T-helper 1 cell treated with Interleukin-12 subunit alpha and Interleukin-12 subunit beta and Interleukin-4 antibody, amounts not matched to agents 30 ng/mL and 1 ng/mL, for 36 hours (primary cell): ENCODE measurements around the gene ITGAX. TPM values are rescaled to one million over a fixed set of nuclear protein-coding genes. Genes with fewer than 3 reads are reported as not detected.

Source experiments
- intact Hi-C: fragments of 100-400 bp; cut with micrococcal nuclease; formaldehyde crosslinking; loops from one replicate; pipeline ENCODE4 v1.15.1; 2024
- total RNA-seq: library from RNA; stranded (reverse); gene quantifications from 2 replicates; pipeline ENCODE4 v1.2.3, GENCODE V29; 2022

The ITGAX gene
- total RNA-seq, 1 donor from 2014 or later = 142 TPM

DNA sequence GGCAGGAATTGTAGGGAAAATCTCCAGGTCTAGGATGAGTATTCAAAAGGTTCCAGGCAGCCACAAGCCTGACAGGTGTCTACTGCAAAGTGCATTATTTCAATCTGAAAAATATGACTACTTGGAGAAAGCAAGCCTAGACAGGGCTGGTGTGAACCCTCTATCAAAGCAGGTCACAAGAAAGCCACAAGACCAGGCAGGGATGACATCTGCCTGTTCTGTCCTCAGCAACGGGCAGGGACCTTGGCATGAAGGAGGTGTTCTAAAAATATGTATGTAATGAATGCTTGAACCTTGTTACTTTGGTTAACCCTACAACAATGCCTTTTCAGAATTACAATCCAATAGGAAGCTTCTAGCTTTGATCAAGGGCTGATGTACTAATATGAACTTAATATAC lies 74.3 kb downstream of the ITGAX start:
- intact Hi-C loops = loop anchor here (5.0 to 10.0 kb wide), 2 partner anchors 48 to 435 kb away; no protein-coding TSS in a partner anchor

DNA sequence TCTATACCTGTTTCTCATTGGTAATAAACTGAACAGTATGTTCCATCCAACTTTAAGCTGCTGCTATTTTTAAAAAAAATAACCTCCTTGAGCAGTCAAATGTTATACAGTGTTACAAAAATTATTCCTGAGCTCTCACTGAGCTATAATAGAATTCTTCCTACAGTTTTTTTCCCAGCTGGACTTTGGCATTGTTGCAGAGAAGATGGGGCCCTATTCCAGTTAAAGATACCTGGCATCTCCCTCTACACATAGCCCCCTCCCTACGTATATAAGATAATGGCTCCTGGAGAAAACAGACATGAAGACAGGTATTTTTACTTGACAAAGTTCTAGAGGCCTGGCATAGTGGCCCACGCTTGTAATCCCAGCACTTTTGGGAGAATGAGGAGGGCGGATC lies 74.8 kb downstream of the ITGAX start:
- intact Hi-C loops = loop anchor here (5.0 to 10.0 kb wide), 2 partner anchors 48 to 435 kb away; no protein-coding TSS in a partner anchor

DNA sequence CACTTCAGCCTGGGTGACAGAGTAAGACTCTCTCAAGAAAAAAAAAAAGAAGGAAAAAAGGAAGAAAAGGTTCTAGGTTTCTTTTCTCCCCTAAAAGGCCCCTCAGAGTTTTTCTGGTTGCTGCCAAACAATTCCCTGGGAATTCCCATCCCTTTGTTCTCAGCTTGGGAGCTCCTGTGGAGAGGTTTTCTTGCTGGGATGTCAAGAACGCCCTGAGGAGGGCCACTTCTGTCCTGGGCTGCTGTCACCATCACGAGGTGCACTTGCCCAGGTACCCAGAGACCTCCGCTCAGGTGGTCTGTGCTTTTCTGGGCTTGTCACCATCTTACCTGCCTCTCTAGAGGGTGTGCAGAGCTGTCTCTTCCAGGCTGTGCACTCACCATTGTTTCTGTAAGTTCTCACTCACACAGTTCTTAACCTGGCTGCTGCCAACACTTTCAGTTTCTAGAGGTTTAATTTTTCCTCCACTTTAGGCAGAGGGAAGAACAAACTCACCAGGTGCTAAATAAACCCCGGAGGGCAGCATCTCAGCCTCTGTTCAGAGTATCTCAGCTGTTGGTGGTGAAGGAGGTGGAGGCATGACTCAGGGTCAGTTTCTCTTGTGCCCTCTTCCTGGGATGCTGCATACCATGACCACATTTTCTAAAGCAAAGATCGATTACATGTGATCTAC lies 75.5 kb downstream of the ITGAX start:
- intact Hi-C loops = no loop called here

Other genes with a start within 250 kb of the ITGAX start
- 24.6 and 25.4 TPM in 2 replicates for gene BCKDK, start 246.8 kb upstream of the ITGAX start, total RNA-seq
- gene KAT8, start 237.5 kb upstream of the ITGAX start, total RNA-seq = 53.5 and 55.4 TPM in 2 replicates
- gene PRSS8, start 219.4 kb upstream of the ITGAX start, total RNA-seq = not detected in 2 replicates
- gene PRSS36, start 205.1 kb upstream of the ITGAX start, total RNA-seq = 1.1 and 2.1 TPM in 2 replicates
- 718 and 732 TPM in 2 replicates for gene FUS, start 175.0 kb upstream of the ITGAX start, total RNA-seq
- gene PYCARD, start 152.4 kb upstream of the ITGAX start, total RNA-seq = 96.1 and 98.3 TPM in 2 replicates
- gene TRIM72, start 141.1 kb upstream of the ITGAX start, total RNA-seq = 0.12 TPM in 1 of 2 replicates, not detected in the other
- not detected in 2 replicates for gene PYDC1, start 138.0 kb upstream of the ITGAX start, total RNA-seq
- gene ITGAM, start 95.2 kb upstream of the ITGAX start, total RNA-seq = 88.2 and 91.3 TPM in 2 replicates
- 0.07 TPM in 1 of 2 replicates, not detected in the other for gene ITGAD, start 38.2 kb downstream of the ITGAX start, total RNA-seq
- gene COX6A2, start 73.2 kb downstream of the ITGAX start, total RNA-seq = not detected in 2 replicates
- 0.22 and 0.24 TPM in 2 replicates for gene ZNF843, start 87.6 kb downstream of the ITGAX start, total RNA-seq
- gene ARMC5, start 104.3 kb downstream of the ITGAX start, total RNA-seq = 15.2 and 16.0 TPM in 2 replicates
- gene TGFB1I1, start 117.0 kb downstream of the ITGAX start, total RNA-seq = 0.56 and 0.78 TPM in 2 replicates
- not detected in 2 replicates for gene SLC5A2, start 127.9 kb downstream of the ITGAX start, total RNA-seq
- 40.0 and 45.7 TPM in 2 replicates for gene RUSF1, start 153.2 kb downstream of the ITGAX start, total RNA-seq
- not detected in 2 replicates for gene AHSP, start 172.7 kb downstream of the ITGAX start, total RNA-seq